AML-193 (cell line): ENCODE results near the gene SLC35F3.
"Not testable (repeated sequence)": the region's sequence is repeated elsewhere in the genome, so short reads cannot be mapped to it uniquely, and the experiment has no call there.

Experiments
- DNase-seq, 2 experiments: peaks; one replicate each; lab custom pipeline; 2025; lab: John Stamatoyannopoulos, UW

The SLC35F3 gene

GRCh38 chr1:234199476-234200127, 295.1 kb downstream of the SLC35F3 start:
- no peak for DNase-seq

GRCh38 chr1:234200566-234200965, 296.1 kb downstream of the SLC35F3 start:
- DNase-seq: no peak

GRCh38 chr1:234201600-234201999, 297.1 kb downstream of the SLC35F3 start:
- DNase-seq: no peak

GRCh38 chr1:234205966-234206365, 301.5 kb downstream of the SLC35F3 start:
- DNase-seq: no peak

GRCh38 chr1:234206651-234207284, 302.3 kb downstream of the SLC35F3 start:
- DNase-seq: no peak

- no peak for DNase-seq
Observed at GRCh38 chr1:234208351-234208750, 303.9 kb downstream of the SLC35F3 start.

GRCh38 chr1:234208791-234209190, 304.3 kb downstream of the SLC35F3 start:
- no peak for DNase-seq

- DNase-seq: not testable (repeated sequence)
Observed at GRCh38 chr1:234210429-234210828, 306.0 kb downstream of the SLC35F3 start.

- DNase-seq: not testable (repeated sequence)
Observed at GRCh38 chr1:234211855-234212254, 307.4 kb downstream of the SLC35F3 start.

GRCh38 chr1:234212764-234213657, 308.5 kb downstream of the SLC35F3 start:
- DNase-seq: peak; percentile 4 to 17

GRCh38 chr1:234213658-234214128, 309.2 kb downstream of the SLC35F3 start:
- DNase-seq: peak; percentile 51 to 58

GRCh38 chr1:234214129-234214910, 309.8 kb downstream of the SLC35F3 start:
- peak in 1 of 2 experiments; percentile 44 for DNase-seq

- no peak for DNase-seq
Observed at GRCh38 chr1:234214911-234215892, 310.7 kb downstream of the SLC35F3 start.

- DNase-seq: no peak
Observed at GRCh38 chr1:234216116-234216703, 311.7 kb downstream of the SLC35F3 start.

GRCh38 chr1:234217316-234217840, 312.9 kb downstream of the SLC35F3 start:
- no peak for DNase-seq

GRCh38 chr1:234218078-234218477, 313.6 kb downstream of the SLC35F3 start:
- no peak for DNase-seq

- no peak for DNase-seq
Observed at GRCh38 chr1:234219711-234220110, 315.2 kb downstream of the SLC35F3 start.

GRCh38 chr1:234221601-234222000, 317.1 kb downstream of the SLC35F3 start:
- no peak for DNase-seq

- DNase-seq: no peak
Observed at GRCh38 chr1:234222561-234223280, 318.2 kb downstream of the SLC35F3 start.
